HepG2 (cell line): ENCODE data around the gene PIP5K1A. TPM values are rescaled to one million over a fixed set of nuclear protein-coding genes. Genes with fewer than 3 reads are reported as not detected.
A peak's percentile ranks its signal among the peaks of the same experiment; 100 is the strongest.

Experiments used
- DNMT1 ChIP-seq: sonication (generic); formaldehyde crosslinking; IDR thresholded peaks from 2 replicates; pipeline ENCODE4 v1.5.1; 2020; ENCODE audit warnings: mild to moderate bottlenecking, missing genetic modification reagents
- HMGXB3 ChIP-seq: sonication (generic); formaldehyde crosslinking; IDR thresholded peaks from 2 replicates; pipeline ENCODE4 v1.4.0; 2020; ENCODE audit warnings: missing genetic modification reagents, borderline replicate concordance
- HNF4A ChIP-seq: sonication (generic); formaldehyde crosslinking; IDR thresholded peaks from 2 replicates; pipeline ENCODE4 v1.4.0; 2020; ENCODE audit warnings: missing genetic modification reagents
- KDM3A ChIP-seq: IDR thresholded peaks from 2 replicates; pipeline ENCODE4 v1.6.1; 2018; ENCODE audit warnings: low read depth, missing compliant biosample characterization
- MAF1 ChIP-seq: sonication (generic); formaldehyde crosslinking; IDR thresholded peaks from 2 replicates; pipeline ENCODE4 v1.5.0; 2020; ENCODE audit warnings: missing genetic modification reagents, borderline replicate concordance
- MTF2 ChIP-seq: sonication (generic); formaldehyde crosslinking; IDR thresholded peaks from 2 replicates; pipeline ENCODE4 v1.5.0; 2020; ENCODE audit warnings: missing genetic modification reagents, borderline replicate concordance
- NFYC ChIP-seq: IDR thresholded peaks from 2 replicates; pipeline ENCODE4 v1.6.1; 2016; ENCODE audit warnings: missing genetic modification reagents, missing compliant biosample characterization
- SIN3A ChIP-seq: IDR thresholded peaks from 2 replicates; pipeline ENCODE4 v1.6.1; 2011; ENCODE audit warnings: low read depth, mild to moderate bottlenecking, control low read depth, low read length, borderline replicate concordance
- TBX2 ChIP-seq: sonication (generic); formaldehyde crosslinking; IDR thresholded peaks from 2 replicates; pipeline ENCODE4 v1.5.0; 2020; ENCODE audit warnings: missing genetic modification reagents, mild to moderate bottlenecking, borderline replicate concordance
- TEAD3 ChIP-seq: optimal IDR thresholded peaks from 2 replicates; pipeline ENCODE3; 2016; ENCODE audit warnings: borderline replicate concordance
- TRAFD1 ChIP-seq: sonication (generic); formaldehyde crosslinking; IDR thresholded peaks from 2 replicates; pipeline ENCODE4 v1.5.1; 2020; ENCODE audit warnings: missing genetic modification reagents, mild to moderate bottlenecking, borderline replicate concordance
- ZBTB37 ChIP-seq: sonication (generic); formaldehyde crosslinking; IDR thresholded peaks from 2 replicates; pipeline ENCODE4 v1.4.0; 2020; ENCODE audit warnings: mild to moderate bottlenecking, missing genetic modification reagents
- ZNF234 ChIP-seq: sonication (generic); formaldehyde crosslinking; conservative IDR thresholded peaks from 2 replicates; pipeline ENCODE4 v1.5.1; 2020; ENCODE audit warnings: mild to moderate bottlenecking, missing genetic modification reagents
- ZNF441 ChIP-seq: sonication (generic); formaldehyde crosslinking; IDR thresholded peaks from 2 replicates; pipeline ENCODE4 v1.7.0; 2021; ENCODE audit warnings: missing genetic modification reagents, borderline replicate concordance
- ZNF484 ChIP-seq: sonication (generic); formaldehyde crosslinking; IDR thresholded peaks from 2 replicates; pipeline ENCODE4 v1.5.1; 2020; ENCODE audit warnings: mild to moderate bottlenecking, low read depth, missing genetic modification reagents, borderline replicate concordance
- ZNF510 ChIP-seq: sonication (generic); formaldehyde crosslinking; IDR thresholded peaks from 2 replicates; pipeline ENCODE4 v1.4.0; 2020; ENCODE audit warnings: low read depth, mild to moderate bottlenecking, missing genetic modification reagents
- ZNF678 ChIP-seq: sonication (generic); formaldehyde crosslinking; IDR thresholded peaks from 2 replicates; pipeline ENCODE4 v1.4.0; 2020; ENCODE audit warnings: mild to moderate bottlenecking, missing genetic modification reagents
- ZNF780A ChIP-seq: sonication (generic); formaldehyde crosslinking; IDR thresholded peaks from 2 replicates; pipeline ENCODE4 v1.8.0; 2022; ENCODE audit warnings: mild to moderate bottlenecking, missing genetic modification reagents, moderate library complexity
- ZNF883 ChIP-seq: sonication (generic); formaldehyde crosslinking; IDR thresholded peaks from 2 replicates; pipeline ENCODE4 v1.5.1; 2020; ENCODE audit warnings: mild to moderate bottlenecking, missing genetic modification reagents; ENCODE audit errors: not compliant biosample characterization
- ZSCAN12 ChIP-seq: sonication (generic); formaldehyde crosslinking; IDR thresholded peaks from 2 replicates; pipeline ENCODE4 v1.9.0; 2021; ENCODE audit warnings: mild to moderate bottlenecking, missing genetic modification reagents
- ZSCAN31 ChIP-seq: sonication (generic); formaldehyde crosslinking; IDR thresholded peaks from 2 replicates; pipeline ENCODE4 v1.5.0; 2020; ENCODE audit warnings: low read depth, mild to moderate bottlenecking, missing genetic modification reagents
- polyA plus RNA-seq, 8 experiments: library from polyadenylated mRNA; depleted of rRNA in 3 of 8; stranded (reverse) in 7 of 8; unstranded in 1 of 8; fragments of >200 nt; fragmentation: Illumina TruSeq in 4 of 8; extraction: Trizol in 4 of 8; gene quantifications; 2 replicates each; pipeline versions ENCODE4 v1.2.1 to v1.2.3, GENCODE V29; 2011 to 2016; ENCODE audit warnings: low read depth in 4 of 8, missing spikeins in 1 of 8, mixed read lengths in 1 of 8; ENCODE audit not compliant: insufficient read depth in 1 of 8
- total RNA-seq, 5 experiments: library from RNA; depleted of rRNA; stranded (reverse); fragments of >200 nt; fragmentation: Illumina TruSeq; extraction: Trizol; gene quantifications; 2 replicates each; pipeline ENCODE4 v1.2.3, GENCODE V29; 2016; ENCODE audit warnings: low read depth in 1 of 5
- TF ChIP-seq, protein P1 (sequence below): IDR thresholded peaks from 2 replicates; pipeline ENCODE4 v1.6.1; 2016; ENCODE audit warnings: control low read depth

The PIP5K1A gene
- total and polyA plus RNA-seq, 2 of the 13 experiments (the other 11 are each of a cell fraction or from before 2014, with no cell fraction given) = 45.3 to 65.1 TPM

DNA sequence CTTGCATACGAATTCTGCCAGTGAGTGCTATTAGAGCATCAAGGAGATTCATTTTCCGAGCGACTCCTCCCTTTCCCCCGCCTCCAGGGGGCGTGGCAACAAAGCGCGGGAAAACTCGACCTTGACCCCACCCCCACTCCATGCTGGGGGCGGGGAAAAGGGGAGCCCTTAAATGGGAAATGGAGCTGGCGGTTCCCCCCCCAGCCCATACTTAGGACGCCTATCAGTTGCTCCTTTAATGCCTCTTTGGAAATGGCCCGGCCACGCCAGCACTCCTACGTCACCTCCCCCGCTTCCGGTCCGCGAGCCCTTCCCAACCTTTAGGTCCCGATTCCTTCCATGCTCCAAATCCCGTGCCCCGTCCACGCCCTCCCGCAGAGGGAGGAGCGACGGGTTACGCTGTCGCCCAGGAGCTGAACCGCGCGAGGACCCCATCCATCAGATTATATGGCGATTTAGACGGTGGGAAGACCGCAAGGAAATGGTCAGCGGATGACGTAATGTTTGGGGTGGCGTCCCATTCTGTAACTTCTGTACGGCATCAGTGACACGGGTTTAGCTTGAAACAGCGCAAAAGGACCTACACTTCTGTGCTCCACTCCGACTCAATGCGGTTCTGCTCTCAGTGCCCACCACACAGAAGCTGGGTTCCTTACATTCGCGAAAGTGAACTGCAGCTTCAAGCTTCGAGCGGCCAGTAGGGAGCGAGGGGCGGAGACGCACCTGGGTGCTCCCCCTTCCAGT lies 83.0 kb downstream of the PIP5K1A start (continued):
- TF ChIP-seq ZNF441 (no peak), TBX2 (no peak; the same call in 1 of the 2 replicates), ZSCAN31 (CRISPR knock-in tag) (peak; percentile 61), KDM3A (CRISPR knock-in tag) (no peak), ZBTB37 (CRISPR knock-in tag) (no peak), MTF2 (no peak), MAF1 (CRISPR knock-in tag) (no peak), NFYC (CRISPR knock-in tag) (no peak), ZNF484 (CRISPR knock-in tag) (no peak), ZNF510 (CRISPR knock-in tag) (no peak), HMGXB3 (CRISPR knock-in tag) (no peak), DNMT1 (0 out of 2 replicates have a peak, but pooled peaks have one; percentile 45), ZNF678 (CRISPR knock-in tag) (no peak), TRAFD1 (CRISPR knock-in tag) (no peak), SIN3A (0 out of 2 replicates have a peak, but pooled peaks have one; percentile 66), ZNF234 (CRISPR knock-in tag) (no peak), TEAD3 (CRISPR knock-in tag) (peak; percentile 16), ZNF780A (CRISPR knock-in tag) (no peak), ZSCAN12 (CRISPR knock-in tag) (no peak; the same call in 1 of the 2 replicates), HNF4A (CRISPR knock-in tag) (no peak), ZNF883 (no peak)
- TF ChIP-seq, protein P1, sequence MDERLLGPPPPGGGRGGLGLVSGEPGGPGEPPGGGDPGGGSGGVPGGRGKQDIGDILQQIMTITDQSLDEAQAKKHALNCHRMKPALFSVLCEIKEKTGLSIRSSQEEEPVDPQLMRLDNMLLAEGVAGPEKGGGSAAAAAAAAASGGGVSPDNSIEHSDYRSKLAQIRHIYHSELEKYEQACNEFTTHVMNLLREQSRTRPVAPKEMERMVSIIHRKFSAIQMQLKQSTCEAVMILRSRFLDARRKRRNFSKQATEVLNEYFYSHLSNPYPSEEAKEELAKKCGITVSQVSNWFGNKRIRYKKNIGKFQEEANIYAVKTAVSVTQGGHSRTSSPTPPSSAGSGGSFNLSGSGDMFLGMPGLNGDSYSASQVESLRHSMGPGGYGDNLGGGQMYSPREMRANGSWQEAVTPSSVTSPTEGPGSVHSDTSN = no peak
